K562 (cell line): ENCODE data around the gene TTC32. TPM values are rescaled to one million over a fixed set of nuclear protein-coding genes. Genes with fewer than 3 reads are reported as not detected.

Source experiments
- ATF7 ChIP-seq: fragments of 450-650 bp; IDR thresholded peaks from 2 replicates; pipeline ENCODE4 v1.7.1; 2014; ENCODE audit warnings: mild to moderate bottlenecking, moderate library complexity
- MAFK ChIP-seq: IDR thresholded peaks from 2 replicates; pipeline ENCODE4 v1.6.1; 2011; ENCODE audit warnings: low read length, improper control_type of control experiment
- MYNN ChIP-seq, 2 experiments: sonication (generic); formaldehyde crosslinking in 1 of 2; IDR thresholded peaks; 2 replicates each; pipeline versions ENCODE4 v1.5.0 to v1.6.1; 2016 to 2020; ENCODE audit warnings: antibody characterized with exemption in 1 of 2, missing genetic modification reagents in 1 of 2
- NRF1 ChIP-seq, 2 experiments: fragments of 450-650 bp; IDR thresholded peaks in 1 of 2; conservative IDR thresholded peaks in 1 of 2; 2 replicates each; pipeline ENCODE4 v1.6.1; 2014; ENCODE audit warnings: mild to moderate bottlenecking in 2 of 2
- RB1 ChIP-seq: fragments of 450-650 bp; IDR thresholded peaks from 2 replicates; pipeline ENCODE4 v1.6.1; 2017; ENCODE audit warnings: low read depth, mild to moderate bottlenecking
- SREBF2 ChIP-seq: sonication (generic); formaldehyde crosslinking; IDR thresholded peaks from 2 replicates; pipeline ENCODE4 v1.4.0; 2020; ENCODE audit warnings: mild to moderate bottlenecking, missing genetic modification reagents
- STAG1 ChIP-seq: sonication (generic); formaldehyde crosslinking; IDR thresholded peaks from 2 replicates; pipeline ENCODE4 v1.5.0; 2020; ENCODE audit warnings: missing genetic modification reagents, borderline replicate concordance
- ZKSCAN1 ChIP-seq: fragments of 150-350 bp; IDR thresholded peaks from 2 replicates; pipeline ENCODE4 v1.6.1; 2016; ENCODE audit warnings: low read depth, low read length
- polyA plus RNA-seq, 8 experiments: library from polyadenylated mRNA; depleted of rRNA in 4 of 8; stranded (reverse) in 5 of 8; unstranded in 3 of 8; fragments of >200 nt; fragmentation: Nextera tagmentation in 2 of 8; fragmentation: Illumina TruSeq in 1 of 8; extraction: Ambion mirVana in 2 of 8; extraction: Trizol in 1 of 8; gene quantifications; 2 replicates each; pipeline versions ENCODE4 v1.2.1 to v1.2.3, GENCODE V29; 2011 to 2014; ENCODE audit warnings: inconsistent platforms in 1 of 8, missing spikeins in 1 of 8
- total RNA-seq, 7 experiments: library from RNA; depleted of rRNA in 6 of 7; stranded (reverse); fragments of >200 nt in 6 of 7; fragmentation: Illumina TruSeq in 2 of 7; extraction: Trizol in 2 of 7; gene quantifications; 2 replicates each; pipeline versions ENCODE4 v1.2.1 to v1.2.3, GENCODE V29; 2011 to 2021; ENCODE audit warnings: low replicate concordance in 1 of 7
- TF ChIP-seq, protein P1 (sequence below), 2 experiments: fragments of 450-650 bp; formaldehyde crosslinking in 1 of 2; IDR thresholded peaks; 2 replicates each; pipeline versions ENCODE4 v1.4.0 to v1.6.1; 2014 to 2020; ENCODE audit warnings: mild to moderate bottlenecking in 2 of 2, borderline replicate concordance in 1 of 2, low read depth in 1 of 2
- TF ChIP-seq, protein P2 (sequence below): fragments of 450-650 bp; IDR thresholded peaks from 2 replicates; pipeline ENCODE4 v1.6.1; 2016; ENCODE audit warnings: mild to moderate bottlenecking
- TF ChIP-seq, protein P3 (sequence below): fragments of 450-650 bp; formaldehyde crosslinking; IDR thresholded peaks from 2 replicates; pipeline ENCODE4 v1.4.0; 2020; ENCODE audit warnings: mild to moderate bottlenecking, moderate library complexity
- TF ChIP-seq, protein P4 (sequence below): sonication (generic); formaldehyde crosslinking; IDR thresholded peaks from 2 replicates; pipeline ENCODE4 v1.8.1; 2023; ENCODE audit warnings: mild to moderate bottlenecking, missing genetic modification reagents

TTC32 gene
- total and polyA plus RNA-seq, 9 of the 15 experiments (the other 6 are each of a cell fraction or from before 2014, with no cell fraction given) = 27.6 to 71.4 (median 52.6) TPM

DNA sequence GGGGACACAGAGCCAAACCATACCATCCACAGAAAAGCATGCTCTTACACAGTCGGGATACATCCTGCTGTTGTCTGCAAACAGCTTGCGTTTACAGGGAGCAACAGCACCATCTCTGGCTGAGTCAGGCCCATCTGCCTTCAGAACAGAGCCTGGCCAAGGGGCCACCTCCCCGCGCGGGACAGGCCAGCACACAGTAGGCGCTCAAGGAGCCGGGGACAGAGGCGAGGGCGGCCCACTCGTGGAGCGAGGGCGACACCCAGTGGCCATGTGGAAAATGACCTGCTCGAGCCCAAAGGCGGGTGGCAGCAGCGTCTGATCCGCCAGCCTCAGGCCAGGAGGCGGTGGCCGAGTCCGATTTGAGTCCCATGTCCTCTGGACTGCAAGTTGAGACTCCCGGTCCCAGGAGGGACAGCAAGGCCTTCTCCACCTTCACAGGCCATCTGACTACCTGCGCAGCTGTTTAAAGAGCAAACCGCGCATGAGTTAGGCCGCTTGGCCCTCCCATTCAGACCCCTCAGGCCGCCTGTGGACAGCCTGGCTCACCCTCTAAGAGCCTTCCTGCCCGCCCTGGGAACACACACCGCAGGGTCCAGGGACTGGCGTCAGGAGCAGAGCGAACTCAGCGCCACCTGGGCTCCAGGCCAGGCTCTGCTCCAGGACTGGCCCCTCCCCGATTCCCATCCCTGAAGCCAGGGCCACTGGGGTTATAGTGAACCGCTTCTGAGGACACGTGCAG is 38.3 kb downstream of the TTC32 start (continued):
- TF ChIP-seq, protein P1, sequence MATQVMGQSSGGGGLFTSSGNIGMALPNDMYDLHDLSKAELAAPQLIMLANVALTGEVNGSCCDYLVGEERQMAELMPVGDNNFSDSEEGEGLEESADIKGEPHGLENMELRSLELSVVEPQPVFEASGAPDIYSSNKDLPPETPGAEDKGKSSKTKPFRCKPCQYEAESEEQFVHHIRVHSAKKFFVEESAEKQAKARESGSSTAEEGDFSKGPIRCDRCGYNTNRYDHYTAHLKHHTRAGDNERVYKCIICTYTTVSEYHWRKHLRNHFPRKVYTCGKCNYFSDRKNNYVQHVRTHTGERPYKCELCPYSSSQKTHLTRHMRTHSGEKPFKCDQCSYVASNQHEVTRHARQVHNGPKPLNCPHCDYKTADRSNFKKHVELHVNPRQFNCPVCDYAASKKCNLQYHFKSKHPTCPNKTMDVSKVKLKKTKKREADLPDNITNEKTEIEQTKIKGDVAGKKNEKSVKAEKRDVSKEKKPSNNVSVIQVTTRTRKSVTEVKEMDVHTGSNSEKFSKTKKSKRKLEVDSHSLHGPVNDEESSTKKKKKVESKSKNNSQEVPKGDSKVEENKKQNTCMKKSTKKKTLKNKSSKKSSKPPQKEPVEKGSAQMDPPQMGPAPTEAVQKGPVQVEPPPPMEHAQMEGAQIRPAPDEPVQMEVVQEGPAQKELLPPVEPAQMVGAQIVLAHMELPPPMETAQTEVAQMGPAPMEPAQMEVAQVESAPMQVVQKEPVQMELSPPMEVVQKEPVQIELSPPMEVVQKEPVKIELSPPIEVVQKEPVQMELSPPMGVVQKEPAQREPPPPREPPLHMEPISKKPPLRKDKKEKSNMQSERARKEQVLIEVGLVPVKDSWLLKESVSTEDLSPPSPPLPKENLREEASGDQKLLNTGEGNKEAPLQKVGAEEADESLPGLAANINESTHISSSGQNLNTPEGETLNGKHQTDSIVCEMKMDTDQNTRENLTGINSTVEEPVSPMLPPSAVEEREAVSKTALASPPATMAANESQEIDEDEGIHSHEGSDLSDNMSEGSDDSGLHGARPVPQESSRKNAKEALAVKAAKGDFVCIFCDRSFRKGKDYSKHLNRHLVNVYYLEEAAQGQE (IDR thresholded peaks at IDR 0.05; ENCODE audit: borderline replicate concordance) = peak; percentile 85
- TF ChIP-seq, protein P1 (CRISPR knock-in tag; IDR thresholded peaks at IDR 0.05; ENCODE audit: low read depth) = no peak
- TF ChIP-seq SREBF2 (CRISPR knock-in tag) (0 out of 2 replicates have a peak, but pooled peaks have one; percentile 20), MAFK (no peak), ZKSCAN1 (peak; percentile 100), STAG1 (CRISPR knock-in tag) (peak; percentile 96), NRF1 (conservative IDR thresholded peaks at IDR 0.05 in 1 of 2, IDR thresholded peaks at IDR 0.05 in 1 of 2) (no peak), ATF7 (peak; percentile 18; the same call in 1 of the 2 replicates), RB1 (peak; percentile 90), MYNN (IDR thresholded peaks at IDR 0.05) (0 out of 2 replicates have a peak, but pooled peaks have one; percentile 58), MYNN (CRISPR knock-in tag; IDR thresholded peaks at IDR 0.05) (no peak)
- TF ChIP-seq, protein P2, sequence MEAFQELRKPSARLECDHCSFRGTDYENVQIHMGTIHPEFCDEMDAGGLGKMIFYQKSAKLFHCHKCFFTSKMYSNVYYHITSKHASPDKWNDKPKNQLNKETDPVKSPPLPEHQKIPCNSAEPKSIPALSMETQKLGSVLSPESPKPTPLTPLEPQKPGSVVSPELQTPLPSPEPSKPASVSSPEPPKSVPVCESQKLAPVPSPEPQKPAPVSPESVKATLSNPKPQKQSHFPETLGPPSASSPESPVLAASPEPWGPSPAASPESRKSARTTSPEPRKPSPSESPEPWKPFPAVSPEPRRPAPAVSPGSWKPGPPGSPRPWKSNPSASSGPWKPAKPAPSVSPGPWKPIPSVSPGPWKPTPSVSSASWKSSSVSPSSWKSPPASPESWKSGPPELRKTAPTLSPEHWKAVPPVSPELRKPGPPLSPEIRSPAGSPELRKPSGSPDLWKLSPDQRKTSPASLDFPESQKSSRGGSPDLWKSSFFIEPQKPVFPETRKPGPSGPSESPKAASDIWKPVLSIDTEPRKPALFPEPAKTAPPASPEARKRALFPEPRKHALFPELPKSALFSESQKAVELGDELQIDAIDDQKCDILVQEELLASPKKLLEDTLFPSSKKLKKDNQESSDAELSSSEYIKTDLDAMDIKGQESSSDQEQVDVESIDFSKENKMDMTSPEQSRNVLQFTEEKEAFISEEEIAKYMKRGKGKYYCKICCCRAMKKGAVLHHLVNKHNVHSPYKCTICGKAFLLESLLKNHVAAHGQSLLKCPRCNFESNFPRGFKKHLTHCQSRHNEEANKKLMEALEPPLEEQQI = 0 out of 2 replicates have a peak, but pooled peaks have one; percentile 24
- TF ChIP-seq, protein P3, sequence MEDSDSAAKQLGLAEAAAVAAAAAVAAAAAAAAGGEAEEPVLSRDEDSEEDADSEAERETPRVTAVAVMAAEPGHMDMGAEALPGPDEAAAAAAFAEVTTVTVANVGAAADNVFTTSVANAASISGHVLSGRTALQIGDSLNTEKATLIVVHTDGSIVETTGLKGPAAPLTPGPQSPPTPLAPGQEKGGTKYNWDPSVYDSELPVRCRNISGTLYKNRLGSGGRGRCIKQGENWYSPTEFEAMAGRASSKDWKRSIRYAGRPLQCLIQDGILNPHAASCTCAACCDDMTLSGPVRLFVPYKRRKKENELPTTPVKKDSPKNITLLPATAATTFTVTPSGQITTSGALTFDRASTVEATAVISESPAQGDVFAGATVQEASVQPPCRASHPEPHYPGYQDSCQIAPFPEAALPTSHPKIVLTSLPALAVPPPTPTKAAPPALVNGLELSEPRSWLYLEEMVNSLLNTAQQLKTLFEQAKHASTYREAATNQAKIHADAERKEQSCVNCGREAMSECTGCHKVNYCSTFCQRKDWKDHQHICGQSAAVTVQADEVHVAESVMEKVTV (CRISPR knock-in tag) = peak; percentile 93
- TF ChIP-seq, protein P4, sequence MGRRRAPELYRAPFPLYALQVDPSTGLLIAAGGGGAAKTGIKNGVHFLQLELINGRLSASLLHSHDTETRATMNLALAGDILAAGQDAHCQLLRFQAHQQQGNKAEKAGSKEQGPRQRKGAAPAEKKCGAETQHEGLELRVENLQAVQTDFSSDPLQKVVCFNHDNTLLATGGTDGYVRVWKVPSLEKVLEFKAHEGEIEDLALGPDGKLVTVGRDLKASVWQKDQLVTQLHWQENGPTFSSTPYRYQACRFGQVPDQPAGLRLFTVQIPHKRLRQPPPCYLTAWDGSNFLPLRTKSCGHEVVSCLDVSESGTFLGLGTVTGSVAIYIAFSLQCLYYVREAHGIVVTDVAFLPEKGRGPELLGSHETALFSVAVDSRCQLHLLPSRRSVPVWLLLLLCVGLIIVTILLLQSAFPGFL = no peak
